ENCODE measurements around the gene THAP7.

THAP7 gene

DNA sequence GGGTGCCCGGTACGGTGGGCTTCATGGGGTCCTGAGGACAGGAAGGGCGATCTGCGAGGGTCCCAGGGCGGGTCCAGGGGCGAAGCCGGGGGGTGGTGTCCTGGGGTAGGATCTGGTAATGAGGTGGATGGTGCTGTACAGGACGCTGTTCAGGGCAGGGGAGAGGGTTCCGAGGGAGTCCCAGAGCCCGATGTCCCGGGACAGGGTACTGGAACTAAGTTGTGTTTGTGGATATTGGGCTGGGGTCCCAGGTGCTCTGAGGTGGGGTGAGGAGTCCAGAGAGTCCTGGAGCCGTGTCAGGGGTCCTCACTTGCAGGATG lies 19.4 kb downstream of the THAP7 start:
- Histone ChIP-seq H4K20me1 (ENCODE audit: insufficient read depth, low read length) (no peaks in the 10 kb centered on the region), H3K4me1 (ENCODE audit: low read length) (peaks cover 16% of the 10 kb centered on the region), H3K79me2 (ENCODE audit: low read length) (peaks cover 20% of the 10 kb centered on the region), H3K9me3 (ENCODE audit: insufficient read depth, low read length) (no peaks in the 10 kb centered on the region), H3K27me3 (ENCODE audit: low read depth, low read length) (no peaks in the 10 kb centered on the region), H3K27ac (ENCODE audit: low read length) (peak overlapping the region; percentile 62), H2AFZ (ENCODE audit: low read depth, low read length) (peak overlapping the region; percentile 74), H3K4me3 (ENCODE audit: low read length) (peak overlapping the region; percentile 96), H3K9ac (ENCODE audit: low read length) (peak overlapping the region; percentile 98), H3K4me2 (ENCODE audit: low read length) (peak overlapping the region; percentile 97), H3K36me3 (replicated peaks; ENCODE audit: low read depth, low read length) (peaks cover 17% of the 10 kb centered on the region)
- TF ChIP-seq, protein P1, sequence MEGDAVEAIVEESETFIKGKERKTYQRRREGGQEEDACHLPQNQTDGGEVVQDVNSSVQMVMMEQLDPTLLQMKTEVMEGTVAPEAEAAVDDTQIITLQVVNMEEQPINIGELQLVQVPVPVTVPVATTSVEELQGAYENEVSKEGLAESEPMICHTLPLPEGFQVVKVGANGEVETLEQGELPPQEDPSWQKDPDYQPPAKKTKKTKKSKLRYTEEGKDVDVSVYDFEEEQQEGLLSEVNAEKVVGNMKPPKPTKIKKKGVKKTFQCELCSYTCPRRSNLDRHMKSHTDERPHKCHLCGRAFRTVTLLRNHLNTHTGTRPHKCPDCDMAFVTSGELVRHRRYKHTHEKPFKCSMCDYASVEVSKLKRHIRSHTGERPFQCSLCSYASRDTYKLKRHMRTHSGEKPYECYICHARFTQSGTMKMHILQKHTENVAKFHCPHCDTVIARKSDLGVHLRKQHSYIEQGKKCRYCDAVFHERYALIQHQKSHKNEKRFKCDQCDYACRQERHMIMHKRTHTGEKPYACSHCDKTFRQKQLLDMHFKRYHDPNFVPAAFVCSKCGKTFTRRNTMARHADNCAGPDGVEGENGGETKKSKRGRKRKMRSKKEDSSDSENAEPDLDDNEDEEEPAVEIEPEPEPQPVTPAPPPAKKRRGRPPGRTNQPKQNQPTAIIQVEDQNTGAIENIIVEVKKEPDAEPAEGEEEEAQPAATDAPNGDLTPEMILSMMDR (IDR thresholded peaks at IDR 0.05; ENCODE audit: low read depth, low read length) = no peak
- no peak for TF ChIP-seq EZH2phosphoT487 (IDR thresholded peaks at IDR 0.05; ENCODE audit: low read depth)

DNA sequence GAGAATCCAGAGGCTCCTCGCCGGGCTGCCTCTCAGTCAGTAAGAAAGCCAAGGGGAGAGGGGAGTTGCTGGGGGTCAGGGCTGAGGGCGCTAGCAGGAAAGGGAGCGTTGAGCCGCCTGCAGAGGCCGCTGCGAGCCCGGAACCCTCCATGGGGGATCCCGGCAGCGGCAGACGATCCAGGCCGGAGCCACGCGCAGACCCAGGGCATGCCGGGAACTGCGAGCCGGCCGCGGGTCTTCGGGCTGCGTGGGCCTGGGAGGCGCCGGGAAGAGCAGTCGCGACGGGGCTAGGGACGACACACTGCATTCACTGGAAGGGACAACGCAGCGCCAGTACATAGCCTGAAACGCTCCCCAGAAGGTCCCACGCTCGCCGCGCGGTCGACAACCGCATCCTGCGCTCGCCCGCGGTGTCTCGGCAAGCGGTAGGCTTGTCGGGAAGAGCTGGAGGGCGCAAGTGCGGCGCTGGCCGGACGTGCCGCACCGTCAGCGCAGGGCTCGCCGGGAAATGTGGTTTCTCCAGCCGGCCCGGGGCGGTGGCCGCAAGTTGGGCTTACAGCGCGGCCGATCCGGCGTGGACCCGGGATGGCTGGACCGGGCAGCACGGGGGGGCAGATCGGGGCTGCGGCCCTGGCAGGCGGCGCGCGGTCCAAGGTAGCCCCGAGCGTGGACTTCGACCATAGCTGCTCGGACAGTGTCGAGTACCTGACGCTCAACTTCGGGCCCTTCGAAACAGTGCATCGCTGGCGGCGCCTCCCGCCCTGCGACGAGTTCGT lies 19.9 kb downstream of the THAP7 start, which contains the start of gene LZTR1:
LZTR1 (plus strand) TSS at position 511 of the 776 bp plus-strand sequence; CDS start at position 586, 75 bp downstream.
- Histone ChIP-seq H4K20me1 (ENCODE audit: insufficient read depth, low read length) (no peaks in the 10 kb centered on the region), H3K9ac (ENCODE audit: low read length) (peak within 1 kb of the TSS; percentile 98), H3K4me3 (ENCODE audit: low read length) (peak within 1 kb of the TSS; percentile 96), H3K4me2 (ENCODE audit: low read length) (peak within 1 kb of the TSS; percentile 97), H3K36me3 (replicated peaks; ENCODE audit: low read depth, low read length) (peaks cover 15% of the 10 kb centered on the region), H3K27ac (ENCODE audit: low read length) (peak within 1 kb of the TSS; percentile 62), H3K4me1 (ENCODE audit: low read length) (peaks cover 16% of the 10 kb centered on the region), H2AFZ (ENCODE audit: low read depth, low read length) (peak within 1 kb of the TSS; percentile 74), H3K79me2 (ENCODE audit: low read length) (peaks cover 20% of the 10 kb centered on the region), H3K9me3 (ENCODE audit: insufficient read depth, low read length) (no peaks in the 10 kb centered on the region), H3K27me3 (ENCODE audit: low read depth, low read length) (no peaks in the 10 kb centered on the region)
- TF ChIP-seq, protein P1 (IDR thresholded peaks at IDR 0.05; ENCODE audit: low read depth, low read length) = peak; percentile 64
- TF ChIP-seq EZH2phosphoT487 (IDR thresholded peaks at IDR 0.05; ENCODE audit: low read depth) = no peak

DNA sequence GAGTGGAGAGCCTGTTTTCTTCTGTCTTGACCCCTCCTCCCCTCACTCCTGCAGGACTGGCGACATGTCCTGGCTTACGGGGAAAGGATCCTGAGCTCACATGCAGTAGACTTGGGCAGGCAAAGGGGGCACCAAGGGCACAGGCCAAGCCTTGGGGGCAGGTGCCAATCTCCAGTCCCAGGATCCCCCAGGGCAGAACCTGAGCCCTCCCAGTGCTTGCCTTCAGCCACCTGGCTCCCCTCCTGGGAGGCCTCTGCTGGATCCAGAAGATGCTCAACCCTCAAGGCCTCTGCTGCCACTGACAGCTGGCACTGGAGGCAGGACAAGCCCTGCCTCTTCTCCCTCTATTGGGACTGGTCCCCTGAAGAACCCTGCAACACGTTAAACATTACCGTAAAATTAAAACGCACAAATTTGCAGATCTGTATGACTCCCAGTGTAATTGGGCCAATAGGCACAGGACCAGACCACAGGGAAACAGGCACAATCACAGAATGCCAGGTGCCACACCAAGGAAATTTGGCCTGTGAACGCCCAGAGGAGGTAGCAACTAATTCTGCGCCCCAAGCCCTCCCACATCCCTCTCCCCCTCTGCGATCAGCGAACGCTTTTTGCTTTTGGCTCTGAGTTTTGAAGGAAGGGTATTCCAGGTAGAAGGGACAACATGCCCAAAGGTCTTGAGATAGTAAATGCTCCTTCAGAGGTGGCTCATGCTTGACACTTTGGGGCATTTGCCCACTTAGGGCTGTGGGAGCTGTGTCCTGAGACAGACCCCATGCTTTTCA lies 20.8 kb downstream of the THAP7 start:
- peak overlapping the region; percentile 97 for H3K4me2 ChIP-seq (ENCODE audit: low read length)
- H3K27ac ChIP-seq (ENCODE audit: low read length) = peak overlapping the region; percentile 62
- H3K9me3 ChIP-seq (ENCODE audit: insufficient read depth, low read length) = no peaks in the 10 kb centered on the region
- H3K36me3 ChIP-seq (replicated peaks; ENCODE audit: low read depth, low read length) = peaks cover 15% of the 10 kb centered on the region
- peak overlapping the region; percentile 58; the same call in 1 of the 2 replicates for H2AFZ ChIP-seq (ENCODE audit: low read depth, low read length)
- TF ChIP-seq, protein P1 (IDR thresholded peaks at IDR 0.05; ENCODE audit: low read depth, low read length) = no peak
- TF ChIP-seq EZH2phosphoT487 (IDR thresholded peaks at IDR 0.05; ENCODE audit: low read depth) = no peak
- H3K4me3 ChIP-seq (ENCODE audit: low read length) = peak overlapping the region; percentile 96
- H3K79me2 ChIP-seq (ENCODE audit: low read length) = peaks cover 20% of the 10 kb centered on the region
- peaks cover 16% of the 10 kb centered on the region for H3K4me1 ChIP-seq (ENCODE audit: low read length)
- peak overlapping the region; percentile 98 for H3K9ac ChIP-seq (ENCODE audit: low read length)
- H3K27me3 ChIP-seq (ENCODE audit: low read depth, low read length) = no peaks in the 10 kb centered on the region
- no peaks in the 10 kb centered on the region for H4K20me1 ChIP-seq (ENCODE audit: insufficient read depth, low read length)

DNA sequence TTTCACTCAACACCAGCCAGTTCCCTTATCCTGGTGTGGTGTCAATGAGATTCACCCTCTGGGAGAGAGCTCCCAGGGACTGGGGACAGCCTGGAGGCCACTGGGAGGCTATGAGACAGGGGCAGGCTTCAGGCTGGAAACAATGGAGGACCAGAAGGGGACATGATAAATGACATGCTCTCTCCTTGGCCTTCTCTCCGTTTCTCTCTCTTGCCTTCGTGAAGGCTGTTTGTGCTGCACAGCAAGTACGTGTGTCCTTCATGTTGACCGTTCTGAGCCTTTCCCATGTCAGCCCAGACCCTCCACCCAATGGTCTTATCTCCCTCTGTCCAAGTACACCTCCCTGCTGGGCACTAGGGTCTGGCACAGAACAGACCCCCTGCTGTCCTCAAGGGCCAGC lies 21.4 kb downstream of the THAP7 start:
- Histone ChIP-seq H3K9ac (ENCODE audit: low read length) (no peak overlapping the region), H3K4me1 (ENCODE audit: low read length) (peaks cover 16% of the 10 kb centered on the region), H3K36me3 (replicated peaks; ENCODE audit: low read depth, low read length) (peaks cover 9% of the 10 kb centered on the region), H3K27me3 (ENCODE audit: low read depth, low read length) (no peaks in the 10 kb centered on the region), H3K4me2 (ENCODE audit: low read length) (peak overlapping the region; percentile 97), H3K27ac (ENCODE audit: low read length) (no peak overlapping the region), H3K9me3 (ENCODE audit: insufficient read depth, low read length) (no peaks in the 10 kb centered on the region), H3K4me3 (ENCODE audit: low read length) (no peak overlapping the region), H4K20me1 (ENCODE audit: insufficient read depth, low read length) (no peaks in the 10 kb centered on the region), H3K79me2 (ENCODE audit: low read length) (peaks cover 20% of the 10 kb centered on the region), H2AFZ (ENCODE audit: low read depth, low read length) (no peak overlapping the region)
- TF ChIP-seq, protein P1 (IDR thresholded peaks at IDR 0.05; ENCODE audit: low read depth, low read length) = no peak
- no peak for TF ChIP-seq EZH2phosphoT487 (IDR thresholded peaks at IDR 0.05; ENCODE audit: low read depth)
